CD8-positive, alpha-beta memory T cell (primary cell): ENCODE measurements around the gene TCF4. TPM values are rescaled to one million over a fixed set of nuclear protein-coding genes. Genes with fewer than 3 reads are reported as not detected.

ENCODE experiments used
- CTCF ChIA-PET: fragments of 350-600 bp; sonication (Branson Sonifier 250); formaldehyde crosslinking; loops from one replicate; lab custom pipeline; 2021; ENCODE audit warnings: antibody characterized with exemption; lab: Charles Lee
- POLR2A ChIA-PET: fragments of 350-600 bp; sonication (Branson Sonifier 250); formaldehyde crosslinking; loops from one replicate; lab custom pipeline; 2021; ENCODE audit warnings: antibody characterized with exemption; lab: Charles Lee
- DNase-seq, 5 donors: peaks; one replicate each; pipeline versions ENCODE4 v3.0.0 to v3.0.0-alpha.2; 2020 to 2022; ENCODE audit warnings: mixed read lengths in 1 of 5
- H3K27ac ChIP-seq: one replicate; pipeline ENCODE4 v1.7.0; 2013; ENCODE audit warnings: low read depth, mild to moderate bottlenecking, low read length, moderate library complexity
- H3K27me3 ChIP-seq: 2 replicates; pipeline ENCODE4 v1.7.0; 2013; ENCODE audit warnings: low read length, mild to moderate bottlenecking; ENCODE audit not compliant: insufficient read depth, poor library complexity, severe bottlenecking
- H3K36me3 ChIP-seq: 2 replicates; pipeline ENCODE4 v1.7.0; 2013; ENCODE audit warnings: mild to moderate bottlenecking, low read length, moderate library complexity; ENCODE audit not compliant: insufficient read depth
- H3K4me1 ChIP-seq: 2 replicates; pipeline ENCODE4 v1.7.0; 2013; ENCODE audit warnings: mild to moderate bottlenecking, low read length, moderate library complexity; ENCODE audit not compliant: insufficient read depth
- H3K4me3 ChIP-seq: 2 replicates; pipeline ENCODE4 v1.7.0; 2013; ENCODE audit warnings: mild to moderate bottlenecking, low read length
- H3K9me3 ChIP-seq: 2 replicates; pipeline ENCODE4 v1.7.0; 2013; ENCODE audit warnings: mild to moderate bottlenecking, low read length
- H3K27ac Mint-ChIP-seq, 8 donors: one replicate each; pipeline ENCODE4 v1.8.0; 2020 to 2021; ENCODE audit warnings: mixed read lengths in 8 of 8, mild to moderate bottlenecking in 6 of 8, inconsistent platforms in 3 of 8, moderate library complexity in 3 of 8
- H3K27me3 Mint-ChIP-seq, 2 donors: one replicate each; pipeline ENCODE4 v1.8.0; 2020 to 2021; ENCODE audit warnings: mixed read lengths in 2 of 2, mild to moderate bottlenecking in 1 of 2, moderate library complexity in 1 of 2
- H3K36me3 Mint-ChIP-seq, 3 donors: one replicate each; pipeline ENCODE4 v1.8.0; 2020 to 2021; ENCODE audit warnings: mixed read lengths in 3 of 3, inconsistent platforms in 1 of 3, mild to moderate bottlenecking in 1 of 3
- H3K4me1 Mint-ChIP-seq, 3 donors: one replicate each; pipeline ENCODE4 v1.8.0; 2020 to 2021; ENCODE audit warnings: mixed read lengths in 3 of 3, inconsistent platforms in 1 of 3, mild to moderate bottlenecking in 1 of 3
- H3K4me3 Mint-ChIP-seq, 7 donors: one replicate each; pipeline ENCODE4 v1.8.0; 2020 to 2021; ENCODE audit warnings: mixed read lengths in 7 of 7, mild to moderate bottlenecking in 6 of 7, moderate library complexity in 4 of 7, inconsistent platforms in 2 of 7
- H3K9me3 Mint-ChIP-seq, 5 donors: one replicate each; pipeline ENCODE4 v1.8.0; 2020 to 2022; ENCODE audit warnings: mixed read lengths in 5 of 5, mild to moderate bottlenecking in 3 of 5, moderate library complexity in 2 of 5, inconsistent platforms in 1 of 5
- polyA plus RNA-seq: library from polyadenylated mRNA; unstranded; fragments of 300-500 nt; fragmentation: Illumina TruSeq; gene quantifications from one replicate; pipeline ENCODE4 v1.2.3, GENCODE V29; 2021
- total RNA-seq, 2 experiments: library from RNA; stranded (reverse); gene quantifications; one replicate each; pipeline ENCODE4 v1.2.3, GENCODE V29; 2021

The TCF4 gene
- total and polyA plus RNA-seq, 3 experiments from 2014 or later: 0.18 to 0.62 (median 0.47) TPM

DNA sequence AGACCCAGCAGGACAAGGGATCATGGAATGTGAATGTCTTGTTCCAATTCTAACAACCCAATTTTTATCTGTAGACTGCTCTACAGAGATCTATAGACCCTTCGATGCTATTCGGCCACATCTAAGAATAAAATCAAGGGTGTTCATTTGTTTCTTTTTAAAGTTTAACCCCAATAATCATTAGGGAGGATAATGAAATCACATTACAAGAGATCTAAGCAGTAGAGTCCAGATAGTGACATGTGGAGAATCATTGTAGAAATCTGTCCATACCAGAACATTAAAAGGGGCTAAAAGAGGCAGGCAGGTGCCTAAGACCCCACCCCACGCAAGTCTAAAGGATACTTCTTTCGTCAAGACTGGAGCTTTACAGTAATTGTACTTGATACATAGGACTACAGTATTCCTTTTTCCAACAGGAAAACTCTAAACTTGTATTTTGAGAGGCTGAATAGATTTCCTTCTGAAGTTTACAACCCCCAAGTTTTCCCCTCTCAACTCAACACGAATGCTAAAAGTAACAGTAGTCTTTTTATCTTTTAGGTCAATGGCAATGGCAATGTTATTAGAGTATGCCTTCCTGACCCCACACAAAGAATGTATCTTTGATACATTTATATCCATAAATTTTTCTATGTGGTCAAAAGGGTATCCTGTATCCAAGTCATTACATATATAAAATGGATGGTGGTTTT, 183.7 kb downstream of the TCF4 start:
- Mint-ChIP-seq H3K4me1 (no peaks in the 10 kb centered on the region), H3K27ac (no peak overlapping the region), H3K36me3 (no peaks in the 10 kb centered on the region), H3K9me3 (peaks cover 0 to 6% (median 0%) of the 10 kb centered on the region in 5 donors), H3K4me3 (no peak overlapping the region), H3K27me3 (peaks cover 0 to 1% of the 10 kb centered on the region in 2 donors)
- Histone ChIP-seq H3K4me3 (no peak overlapping the region), H3K27ac (no peak overlapping the region), H3K9me3 (no peaks in the 10 kb centered on the region), H3K4me1 (no peaks in the 10 kb centered on the region), H3K36me3 (no peaks in the 10 kb centered on the region), H3K27me3 (no peaks in the 10 kb centered on the region)
- ChIA-PET CTCF (no interaction called here), POLR2A (no interaction called here)
- no peak for DNase-seq

DNA sequence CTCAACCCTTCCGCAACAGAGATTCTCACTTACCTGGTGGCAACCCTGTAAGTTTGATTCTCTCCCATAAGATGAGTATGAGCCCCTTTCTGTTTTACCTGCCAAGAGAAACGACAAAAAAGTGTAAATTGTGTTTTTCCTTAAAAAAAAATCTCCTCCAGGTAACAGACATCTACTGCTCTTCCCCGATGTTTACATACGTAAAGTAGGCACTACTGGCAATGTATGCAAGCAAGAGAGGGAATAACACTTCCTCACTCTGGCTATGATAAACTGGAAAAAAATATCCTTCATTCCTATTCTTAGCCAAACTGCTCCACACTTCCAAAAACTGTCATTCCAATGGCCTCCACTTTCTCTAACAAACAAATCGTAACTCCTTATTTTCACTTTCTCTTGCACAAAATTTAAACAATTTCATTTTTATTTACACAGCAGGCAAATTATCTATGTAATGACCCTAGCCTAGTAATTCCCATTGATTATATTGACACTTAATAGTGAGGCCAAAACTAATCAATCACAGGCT, 184.5 kb downstream of the TCF4 start:
- no peaks in the 10 kb centered on the region for H3K27me3 ChIP-seq
- POLR2A ChIA-PET: no interaction called here
- peaks cover 0 to 6% (median 0%) of the 10 kb centered on the region in 5 donors for H3K9me3 Mint-ChIP-seq

DNA sequence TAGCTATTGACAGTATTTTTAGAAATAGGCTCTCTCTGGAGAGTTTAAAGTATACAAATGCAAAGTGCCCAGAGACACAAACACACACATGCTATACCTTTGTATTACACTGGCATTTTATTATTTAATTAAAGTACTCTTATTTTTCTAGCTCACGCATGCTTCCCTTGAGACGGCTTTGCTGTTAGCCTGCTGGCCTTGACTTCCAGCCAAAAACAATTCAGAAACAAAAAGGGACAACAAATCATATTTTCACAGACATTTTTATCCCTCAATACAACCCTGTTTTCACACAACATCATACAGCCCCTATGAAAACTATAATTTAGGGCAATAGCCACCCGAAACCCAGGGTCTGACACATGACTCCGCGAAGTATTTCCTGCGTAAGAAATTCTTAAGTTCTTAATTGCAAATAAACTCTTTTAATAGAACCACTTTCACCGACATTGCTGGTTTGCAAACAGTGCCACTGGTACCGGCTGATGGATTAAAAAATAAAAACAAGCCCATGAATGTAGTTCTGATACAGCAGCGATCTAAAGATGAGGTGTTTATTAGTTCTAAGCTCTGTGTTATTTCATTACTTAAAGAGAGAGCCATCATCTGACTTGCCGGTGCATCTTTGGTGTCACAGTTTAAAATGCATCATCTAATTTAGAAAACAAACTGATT, 185.1 kb downstream of the TCF4 start:
- no peaks in the 10 kb centered on the region for H3K9me3 ChIP-seq
- peaks cover 0 to 6% (median 0%) of the 10 kb centered on the region in 5 donors for H3K9me3 Mint-ChIP-seq
- no peaks in the 10 kb centered on the region for H3K27me3 ChIP-seq
- CTCF ChIA-PET: no interaction called here
- no peak for DNase-seq
- H3K4me1 Mint-ChIP-seq: no peaks in the 10 kb centered on the region
- no peaks in the 10 kb centered on the region for H3K36me3 Mint-ChIP-seq
- no peaks in the 10 kb centered on the region for H3K36me3 ChIP-seq
- no peaks in the 10 kb centered on the region for H3K4me1 ChIP-seq
- H3K27ac Mint-ChIP-seq: no peak overlapping the region
- no peak overlapping the region for H3K27ac ChIP-seq
- H3K4me3 Mint-ChIP-seq: no peak overlapping the region
- H3K27me3 Mint-ChIP-seq: peaks cover 0 to 4% of the 10 kb centered on the region in 2 donors
- no peak overlapping the region for H3K4me3 ChIP-seq
- POLR2A ChIA-PET: no interaction called here

More for the DNA sequence above, 184.5 kb downstream of the TCF4 start:
- H3K27me3 Mint-ChIP-seq: peaks cover 0 to 1% of the 10 kb centered on the region in 2 donors
- H3K4me1 Mint-ChIP-seq: no peaks in the 10 kb centered on the region
- Histone ChIP-seq H3K9me3 (no peaks in the 10 kb centered on the region), H3K27ac (no peak overlapping the region), H3K4me1 (no peaks in the 10 kb centered on the region), H3K4me3 (no peak overlapping the region), H3K36me3 (no peaks in the 10 kb centered on the region)
- H3K27ac Mint-ChIP-seq: no peak overlapping the region
- no peak overlapping the region for H3K4me3 Mint-ChIP-seq
- no peaks in the 10 kb centered on the region for H3K36me3 Mint-ChIP-seq
- CTCF ChIA-PET: no interaction called here
- DNase-seq: no peak

DNA sequence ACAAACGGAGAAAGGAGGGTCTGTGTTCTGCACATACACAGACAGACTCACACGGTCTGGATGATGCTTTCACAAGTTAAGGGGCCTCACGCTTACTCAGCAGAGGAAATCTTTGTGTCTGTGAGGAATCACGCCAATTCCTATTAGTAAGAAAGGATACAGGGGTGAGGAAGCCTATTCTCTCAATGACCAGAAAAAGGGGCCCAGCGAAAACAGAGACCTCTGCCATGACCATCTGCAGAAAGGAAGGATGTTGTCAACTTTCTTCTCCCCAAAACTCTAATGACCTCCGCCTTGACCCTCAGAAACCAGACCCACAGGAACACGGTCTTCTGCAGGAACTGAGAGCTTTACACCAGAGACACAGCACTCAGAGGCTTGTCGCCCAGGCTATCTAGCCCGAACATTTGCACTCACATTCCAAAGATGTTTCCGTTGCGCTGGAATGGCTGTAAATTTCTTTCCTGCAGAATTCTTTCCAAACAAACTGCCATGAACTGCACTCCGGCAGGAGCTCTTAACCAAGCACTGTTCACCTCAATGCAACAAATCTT, 186.3 kb downstream of the TCF4 start:
- H3K4me1 ChIP-seq: no peaks in the 10 kb centered on the region
- H3K4me3 Mint-ChIP-seq: no peak overlapping the region
- peaks cover 0 to 4% of the 10 kb centered on the region in 2 donors for H3K27me3 Mint-ChIP-seq
- peaks cover 0 to 3% (median 0%) of the 10 kb centered on the region in 5 donors for H3K9me3 Mint-ChIP-seq
- H3K36me3 Mint-ChIP-seq: no peaks in the 10 kb centered on the region
- H3K4me1 Mint-ChIP-seq: no peaks in the 10 kb centered on the region
- H3K27ac ChIP-seq: no peak overlapping the region
- no peak overlapping the region for H3K27ac Mint-ChIP-seq
- no peaks in the 10 kb centered on the region for H3K36me3 ChIP-seq
- no peak for DNase-seq
- ChIA-PET POLR2A (no interaction called here), CTCF (no interaction called here)
- no peak overlapping the region for H3K4me3 ChIP-seq
- no peaks in the 10 kb centered on the region for H3K9me3 ChIP-seq
- no peaks in the 10 kb centered on the region for H3K27me3 ChIP-seq

DNA sequence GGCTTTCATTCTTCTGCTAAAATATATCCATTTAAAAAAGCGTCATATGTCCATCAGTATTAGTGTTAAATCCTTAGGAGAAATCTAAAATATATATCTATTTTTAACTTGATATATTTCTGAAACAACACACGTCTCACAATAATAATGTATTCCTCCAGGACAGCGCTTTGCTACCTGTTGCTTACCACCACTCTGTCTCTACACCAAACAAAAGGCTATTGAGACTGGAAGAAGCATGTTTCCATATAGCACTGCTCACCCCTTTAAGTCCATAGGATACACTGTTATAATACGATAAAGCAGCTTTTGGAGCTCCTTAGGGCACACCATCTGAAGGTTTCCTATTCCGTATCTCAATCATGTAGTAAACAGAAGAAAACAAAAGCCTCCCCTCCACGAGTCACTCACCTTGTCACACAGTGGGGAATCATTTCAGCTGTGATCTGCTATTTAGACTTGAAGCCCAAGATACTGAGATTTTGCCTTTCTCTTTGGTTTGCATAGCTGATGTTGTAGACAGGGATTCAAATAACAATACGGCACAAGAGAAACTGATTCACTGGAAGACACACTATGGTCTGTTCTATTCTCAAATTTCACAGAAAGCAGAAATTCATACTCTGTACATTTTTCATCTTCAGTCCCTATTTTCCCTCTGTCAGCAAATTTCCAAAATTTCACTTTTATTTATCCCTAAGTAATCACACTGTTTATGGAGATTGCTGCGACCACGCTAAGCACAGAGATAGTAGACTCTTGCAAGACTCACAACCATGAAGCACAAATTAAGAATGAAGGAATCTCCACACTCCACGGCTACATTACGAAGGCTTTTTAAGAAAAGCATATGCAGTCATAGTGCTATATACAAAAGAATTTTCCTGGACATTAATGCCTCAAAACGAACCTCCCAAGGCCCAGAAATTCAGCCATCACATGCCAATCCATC, 187.1 kb downstream of the TCF4 start:
- CTCF ChIA-PET: no interaction called here

DNA sequence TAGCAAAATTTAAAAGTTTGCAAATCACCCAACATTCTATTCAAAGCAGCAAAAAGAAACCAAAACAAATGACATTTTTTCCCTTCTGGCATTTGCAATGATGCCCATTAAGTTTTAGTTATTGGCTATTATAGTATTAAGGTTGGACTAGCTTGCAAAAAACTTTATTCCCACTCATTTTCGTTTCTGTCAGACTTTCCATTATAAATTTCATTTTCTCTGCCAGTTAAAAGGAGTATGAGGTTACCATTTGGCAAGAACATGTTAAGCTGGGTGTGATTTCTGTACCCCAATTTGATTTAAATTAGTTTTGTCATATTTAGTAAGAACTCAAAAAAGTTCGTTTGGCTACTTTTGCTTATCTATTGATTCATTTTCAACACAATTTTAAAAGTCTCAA, 187.9 kb downstream of the TCF4 start:
- no peak overlapping the region for H3K27ac Mint-ChIP-seq
- POLR2A ChIA-PET: no interaction called here
- H3K4me3 ChIP-seq: no peak overlapping the region
- no peaks in the 10 kb centered on the region for H3K9me3 ChIP-seq
- CTCF ChIA-PET: no interaction called here
- no peak overlapping the region for H3K4me3 Mint-ChIP-seq
- no peaks in the 10 kb centered on the region for H3K9me3 Mint-ChIP-seq
- H3K4me1 Mint-ChIP-seq: no peaks in the 10 kb centered on the region
- H3K36me3 ChIP-seq: no peaks in the 10 kb centered on the region
- H3K4me1 ChIP-seq: no peaks in the 10 kb centered on the region
- peaks cover 0 to 4% of the 10 kb centered on the region in 2 donors for H3K27me3 Mint-ChIP-seq
- H3K36me3 Mint-ChIP-seq: no peaks in the 10 kb centered on the region
- no peak overlapping the region for H3K27ac ChIP-seq
- no peak for DNase-seq
- no peaks in the 10 kb centered on the region for H3K27me3 ChIP-seq

More for the DNA sequence above, 187.1 kb downstream of the TCF4 start:
- Histone ChIP-seq H3K27ac (no peak overlapping the region), H3K4me1 (no peaks in the 10 kb centered on the region), H3K36me3 (no peaks in the 10 kb centered on the region), H3K4me3 (no peak overlapping the region), H3K9me3 (no peaks in the 10 kb centered on the region), H3K27me3 (no peaks in the 10 kb centered on the region)
- DNase-seq: no peak
- Mint-ChIP-seq H3K9me3 (peaks cover 0 to 3% (median 0%) of the 10 kb centered on the region in 5 donors), H3K4me3 (no peak overlapping the region), H3K4me1 (no peaks in the 10 kb centered on the region), H3K27ac (no peak overlapping the region), H3K36me3 (no peaks in the 10 kb centered on the region), H3K27me3 (peaks cover 0 to 6% of the 10 kb centered on the region in 2 donors)
- POLR2A ChIA-PET: no interaction called here

DNA sequence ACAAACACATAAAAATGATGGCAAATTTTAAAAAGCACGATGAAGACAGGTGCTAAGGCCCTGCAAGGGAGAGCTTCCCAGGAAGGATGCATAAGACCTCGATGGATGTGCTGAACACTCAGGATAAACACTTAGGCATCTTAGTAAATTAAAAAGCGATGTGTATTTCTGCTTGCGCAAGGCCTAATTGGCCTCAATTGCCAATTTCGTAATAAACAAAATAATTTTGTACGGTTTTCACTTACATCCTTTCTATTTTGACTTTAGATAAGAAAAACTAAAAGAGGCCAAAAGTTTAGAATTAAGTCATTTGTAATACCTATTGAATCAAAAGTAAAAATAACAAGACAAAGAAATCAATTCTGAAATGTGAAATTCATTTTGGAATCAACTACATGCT, 189.1 kb downstream of the TCF4 start:
- no peak overlapping the region for H3K4me3 Mint-ChIP-seq
- no peak for DNase-seq
- POLR2A ChIA-PET: no interaction called here

More for the DNA sequence above, 189.1 kb downstream of the TCF4 start:
- no peaks in the 10 kb centered on the region for H3K4me1 ChIP-seq
- Mint-ChIP-seq H3K27ac (no peak overlapping the region), H3K27me3 (peaks cover 0 to 4% of the 10 kb centered on the region in 2 donors), H3K36me3 (no peaks in the 10 kb centered on the region), H3K4me1 (no peaks in the 10 kb centered on the region), H3K9me3 (no peaks in the 10 kb centered on the region)
- no peak overlapping the region for H3K4me3 ChIP-seq
- H3K36me3 ChIP-seq: no peaks in the 10 kb centered on the region
- CTCF ChIA-PET: no interaction called here
- no peaks in the 10 kb centered on the region for H3K27me3 ChIP-seq
- no peak overlapping the region for H3K27ac ChIP-seq
- H3K9me3 ChIP-seq: no peaks in the 10 kb centered on the region
